Spleen (tissue), 11 donors: ENCODE results near the gene PCK2. TPM values are rescaled to one million over a fixed set of nuclear protein-coding genes. Genes with fewer than 3 reads are reported as not detected.
A peak's percentile ranks its signal among the peaks of the same experiment; 100 is the strongest.

ENCODE experiments used
- DNase-seq: peaks from one replicate; pipeline ENCODE4 v3.0.0-alpha.2; 2020
- H3K27ac ChIP-seq, 8 donors: fragments of 200-600 bp; sonication (generic) in 7 of 8; 1 replicate in 4 of 8; 2 replicates in 4 of 8; pipeline versions ENCODE4 v1.5.0 to v1.8.0; 2016 to 2021; ENCODE audit warnings: inconsistent platforms in 4 of 8, mild to moderate bottlenecking in 4 of 8, moderate library complexity in 1 of 8
- H3K27me3 ChIP-seq, 7 donors: fragments of 200-600 bp; sonication (generic) in 6 of 7; replicated peaks in 1 of 7; 1 replicate in 4 of 7; 2 replicates in 3 of 7; pipeline versions ENCODE4 v1.5.0 to v1.8.0; 2016 to 2021; ENCODE audit warnings: inconsistent platforms in 3 of 7, mild to moderate bottlenecking in 1 of 7
- H3K36me3 ChIP-seq, 6 donors: fragments of 200-600 bp; sonication (generic) in 5 of 6; 1 replicate in 4 of 6; 2 replicates in 2 of 6; pipeline versions ENCODE4 v1.5.0 to v1.8.0; 2016 to 2021; ENCODE audit warnings: inconsistent platforms in 2 of 6
- H3K4me1 ChIP-seq, 6 donors: fragments of 200-600 bp; sonication (generic) in 5 of 6; 1 replicate in 3 of 6; 2 replicates in 3 of 6; pipeline versions ENCODE4 v1.5.0 to v1.8.0; 2016 to 2021; ENCODE audit warnings: inconsistent platforms in 3 of 6
- H3K4me3 ChIP-seq, 8 donors: fragments of 200-600 bp; sonication (generic) in 7 of 8; 1 replicate in 4 of 8; 2 replicates in 4 of 8; pipeline versions ENCODE4 v1.5.0 to v1.8.0; 2016 to 2021; ENCODE audit warnings: inconsistent platforms in 4 of 8, mild to moderate bottlenecking in 4 of 8, moderate library complexity in 2 of 8
- H3K9me3 ChIP-seq, 8 donors: fragments of 200-600 bp; sonication (generic) in 7 of 8; 1 replicate in 4 of 8; 2 replicates in 4 of 8; pipeline versions ENCODE4 v1.5.0 to v1.8.0; 2016 to 2021; ENCODE audit warnings: inconsistent platforms in 4 of 8
- CTCF ChIP-seq, 11 experiments: fragments of 200-600 bp in 7 of 11; fragments of 450-650 bp in 4 of 11; sonication (generic) in 4 of 11; IDR thresholded peaks in 8 of 11; conservative IDR thresholded peaks in 3 of 11; 1 replicate in 7 of 11; 2 replicates in 4 of 11; pipeline versions ENCODE4 v1.4.0 to v1.8.0; 2016 to 2021; ENCODE audit warnings: antibody characterized with exemption in 11 of 11, inconsistent platforms in 4 of 11, mild to moderate bottlenecking in 1 of 11
- POLR2A ChIP-seq, 3 donors: fragments of 450-650 bp; IDR thresholded peaks; one replicate each; pipeline ENCODE4 v1.5.1; 2017; ENCODE audit warnings: antibody characterized with exemption in 3 of 3, mild to moderate bottlenecking in 1 of 3
- POLR2AphosphoS5 ChIP-seq, 3 donors: sonication (generic); formaldehyde crosslinking; IDR thresholded peaks; one replicate each; pipeline ENCODE4 v1.5.1; 2017; ENCODE audit warnings: antibody characterized with exemption in 3 of 3
- WGBS, 5 donors: extraction: QIAGEN DNeasy Blood & Tissue Kit in 3 of 5; methylation state at CpG; one replicate each; pipeline versions ENCODE4 v1.1.5 to v1.1.7; 2013 to 2018; 5-methylcytosine and 5-hydroxymethylcytosine counted together
- intact Hi-C: fragments of 100-400 bp; cut with DNase I; formaldehyde crosslinking; loops from one replicate; pipeline ENCODE4 v1.15.0; 2023; ENCODE audit warnings: low total_unique reads
- polyA plus RNA-seq, 3 donors: library from polyadenylated mRNA; stranded (reverse); fragments of 200-250 nt; gene quantifications; one replicate each; pipeline ENCODE4 v1.2.1, GENCODE V29; 2013
- total RNA-seq, 7 donors: library from RNA; depleted of rRNA in 3 of 7; stranded (reverse); fragments of >200 nt in 3 of 7; fragmentation: NEBNext Ultra II Directional in 4 of 7; extraction: Animal tissue kit (Norgen Biotek cat#: 25700) in 4 of 7; gene quantifications; one replicate each; pipeline versions ENCODE4 v1.1.0 to v1.2.1, GENCODE V29; 2016 to 2021
- donor health status: healthy with polysubstance abuse.
- donor health status: DM: no; HTN: no; CAD: no; lungs with moderate emphysema.
- donor health status: DM: no; HTN: no; CAD: no.
- donor health status: Bipolar disorder and iron deficiency.
- donor health status: healthy.
- donor health status: DM: no; HTN: no; CAD: no.
- donor health status: DM: yes; HTN: yes; CAD: no.

The PCK2 gene
- total and polyA plus RNA-seq, 10 donors: 25.3 to 52.3 (median 33.8) TPM

- WGBS, 5 donors: 80 to 100% (median 89%) methylated on average over 1 to 10 of the region's 10 CpGs
- H3K9me3 ChIP-seq: no peaks in the 10 kb centered on the region
- intact Hi-C loops: no loop called here
- DNase-seq: peak; percentile 47
- H3K27me3 ChIP-seq: peaks cover 0 to 17% (median 0%) of the 10 kb centered on the region in 7 donors
- H3K27ac ChIP-seq: no peak overlapping the region
- H3K36me3 ChIP-seq: no peaks in the 10 kb centered on the region
- H3K4me1 ChIP-seq: peaks cover 0 to 13% (median 0%) of the 10 kb centered on the region in 6 donors
- no peak overlapping the region for H3K4me3 ChIP-seq
- TF ChIP-seq CTCF (IDR thresholded peaks at IDR 0.05 in 8 of 11, conservative IDR thresholded peaks at IDR 0.05 in 3 of 11) (no peak), POLR2A (IDR thresholded peaks at IDR 0.05) (no peak), POLR2AphosphoS5 (IDR thresholded peaks at IDR 0.05) (no peak)
Observed at GRCh38 chr14:24068711-24069410, 25.2 kb upstream of the PCK2 start.

DNA sequence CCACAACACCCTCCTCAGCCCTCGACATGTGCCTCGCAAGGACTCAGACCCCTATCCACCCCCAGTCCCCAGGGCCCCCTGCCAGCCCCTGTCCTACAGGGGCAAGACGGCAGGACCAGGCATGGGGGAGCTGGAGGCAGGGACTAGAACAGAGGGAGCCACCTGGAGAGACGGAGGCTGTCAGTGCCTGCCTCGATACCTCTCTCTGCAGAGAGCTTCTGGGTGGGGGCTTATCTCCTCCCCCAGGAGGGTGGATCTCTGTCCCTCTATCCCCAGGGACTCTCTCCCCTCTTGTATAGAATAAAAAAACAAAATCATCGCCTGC lies 24.7 kb upstream of the PCK2 start:
- H3K36me3 ChIP-seq: no peaks in the 10 kb centered on the region
- 75 to 92% (median 87%) methylated on average over 3 to 6 of the region's 6 CpGs for WGBS, 5 donors
- H3K27me3 ChIP-seq: peaks cover 0 to 17% (median 0%) of the 10 kb centered on the region in 7 donors
- H3K4me1 ChIP-seq: peaks cover 0 to 13% (median 0%) of the 10 kb centered on the region in 6 donors
- no peak overlapping the region for H3K27ac ChIP-seq
- H3K4me3 ChIP-seq: no peak overlapping the region
- no peaks in the 10 kb centered on the region for H3K9me3 ChIP-seq
- no peak for TF ChIP-seq POLR2AphosphoS5 (IDR thresholded peaks at IDR 0.05)
- no peak for TF ChIP-seq POLR2A (IDR thresholded peaks at IDR 0.05)
- TF ChIP-seq CTCF (IDR thresholded peaks at IDR 0.05 in 8 of 11, conservative IDR thresholded peaks at IDR 0.05 in 3 of 11): no peak
- DNase-seq: peak; percentile 71
- intact Hi-C loops: no loop called here

DNA sequence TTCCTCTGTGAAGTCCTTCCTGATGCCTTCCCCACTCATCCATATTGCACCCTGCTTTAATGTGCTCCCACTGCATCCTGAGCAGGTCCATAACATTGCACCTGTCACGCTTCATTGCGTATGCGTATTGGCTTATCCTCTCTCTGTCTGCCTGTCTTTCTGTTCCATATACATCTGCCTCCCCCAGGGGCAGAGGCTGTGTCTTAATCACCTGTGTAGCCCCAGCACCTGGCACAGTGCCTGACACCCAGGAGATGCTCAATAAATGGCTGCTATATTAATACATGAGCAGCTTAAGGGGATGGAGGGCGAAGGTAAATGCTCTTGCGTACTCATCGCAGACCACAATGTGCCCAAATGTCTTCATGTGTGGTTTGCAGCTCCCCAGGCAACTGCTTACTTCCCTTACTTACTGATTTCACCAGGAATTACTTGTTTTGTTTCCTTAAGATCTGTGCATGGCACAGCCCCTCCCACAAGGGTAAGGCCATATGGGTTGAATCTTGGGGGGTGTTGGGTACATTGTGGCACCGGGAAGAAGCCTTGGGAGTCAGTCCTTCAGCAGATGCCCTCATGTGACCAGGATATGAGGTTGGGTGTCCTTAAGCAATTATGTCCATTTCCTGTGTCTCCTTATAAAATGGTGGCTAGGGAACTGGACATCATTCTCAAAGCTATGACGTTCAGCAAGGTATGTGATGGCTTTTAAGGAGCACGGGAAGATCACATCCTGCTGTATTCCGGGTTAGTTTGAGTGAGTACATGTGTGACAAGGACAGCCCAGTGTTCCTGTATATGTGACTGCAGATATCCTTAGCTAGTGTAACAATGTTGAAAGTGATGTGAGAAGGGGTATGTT lies 23.6 kb upstream of the PCK2 start:
- Histone ChIP-seq H3K27ac (no peak overlapping the region), H3K4me3 (no peak overlapping the region), H3K36me3 (no peaks in the 10 kb centered on the region), H3K9me3 (no peaks in the 10 kb centered on the region), H3K27me3 (peaks cover 0 to 17% (median 0%) of the 10 kb centered on the region in 7 donors), H3K4me1 (peaks cover 0 to 18% (median under 1%) of the 10 kb centered on the region in 6 donors)
- no peak for TF ChIP-seq POLR2AphosphoS5 (IDR thresholded peaks at IDR 0.05)
- TF ChIP-seq CTCF (IDR thresholded peaks at IDR 0.05 in 8 of 11, conservative IDR thresholded peaks at IDR 0.05 in 3 of 11): no peak
- no peak for TF ChIP-seq POLR2A (IDR thresholded peaks at IDR 0.05)
- WGBS, 5 donors: 55 to 80% (median 75%) methylated on average over 10 of the region's 10 CpGs
- intact Hi-C loops: no loop called here
- DNase-seq: peak; percentile 28

GRCh38 chr14:24071144-24071697 lies 22.9 kb upstream of the PCK2 start, which contains the start of gene CPNE6:
Gene CPNE6 (plus strand): TSS chr14:24071562. CDS start chr14:24072937, 1,375 bp downstream.
- WGBS, 5 donors: 52 to 70% (median 62%) methylated on average over 16 to 19 of the region's 19 CpGs
- peaks cover 0 to 17% (median 0%) of the 10 kb centered on the region in 7 donors for H3K27me3 ChIP-seq
- intact Hi-C loops: no loop called here
- no peaks in the 10 kb centered on the region for H3K36me3 ChIP-seq
- no peak within 1 kb of the TSS for H3K27ac ChIP-seq
- TF ChIP-seq POLR2A (IDR thresholded peaks at IDR 0.05) (no peak), CTCF (IDR thresholded peaks at IDR 0.05 in 8 of 11, conservative IDR thresholded peaks at IDR 0.05 in 3 of 11) (no peak), POLR2AphosphoS5 (IDR thresholded peaks at IDR 0.05) (no peak)
- peak; percentile 62 for DNase-seq
- H3K4me1 ChIP-seq: peaks cover 0 to 24% (median 2%) of the 10 kb centered on the region in 6 donors
- no peaks in the 10 kb centered on the region for H3K9me3 ChIP-seq
- H3K4me3 ChIP-seq: no peak within 1 kb of the TSS
